WTC11 (cell line): ENCODE results near the gene CACNA1D. TPM values are rescaled to one million over a fixed set of nuclear protein-coding genes. Genes with fewer than 3 reads are reported as not detected.

Source experiments
- ATAC-seq: fragments of 200-7000 bp; cut with Tn5 transposase; 2 replicates; pipeline ENCODE4 v1.10.0; 2021; ENCODE audit warnings: mild to moderate bottlenecking, moderate library complexity
- CTCF ChIA-PET: fragments of 300-600 bp; sonication (Branson Sonifier 250); formaldehyde crosslinking; loops from one replicate; lab custom pipeline; 2021; ENCODE audit warnings: antibody characterized with exemption; lab: Charles Lee
- POLR2A ChIA-PET: fragments of 350-600 bp; sonication (Branson Sonifier 250); formaldehyde crosslinking; loops from one replicate; lab custom pipeline; 2021; ENCODE audit warnings: antibody characterized with exemption; lab: Charles Lee
- DNase-seq: peaks from one replicate; pipeline ENCODE4 v3.0.0; 2021; ENCODE audit warnings: low spot score
- H3K27ac Mint-ChIP-seq: 2 replicates; pipeline ENCODE4 v1.8.0; 2021; ENCODE audit warnings: mixed read lengths
- H3K27me3 Mint-ChIP-seq: 2 replicates; pipeline ENCODE4 v1.8.0; 2021; ENCODE audit warnings: low read depth, mild to moderate bottlenecking, moderate library complexity, mixed read lengths
- H3K36me3 Mint-ChIP-seq: 2 replicates; pipeline ENCODE4 v1.8.0; 2021; ENCODE audit warnings: mixed read lengths
- H3K4me1 Mint-ChIP-seq: 2 replicates; pipeline ENCODE4 v1.8.0; 2022; ENCODE audit warnings: mixed read lengths
- H3K4me3 Mint-ChIP-seq: 2 replicates; pipeline ENCODE4 v1.8.0; 2021; ENCODE audit warnings: mild to moderate bottlenecking, moderate library complexity, mixed read lengths
- H3K9me3 Mint-ChIP-seq: 2 replicates; pipeline ENCODE4 v1.8.0; 2021; ENCODE audit warnings: mixed read lengths
- CBFB ChIP-seq: sonication (generic); formaldehyde crosslinking; IDR thresholded peaks from 2 replicates; pipeline ENCODE4 v1.8.1; 2022; ENCODE audit warnings: mild to moderate bottlenecking, low read depth, missing genetic modification reagents
- CDX4 ChIP-seq: fragments of 250-450 bp; sonication (Bioruptor Pico); IDR thresholded peaks from 2 replicates; pipeline ENCODE4 v1.9.0; 2021; ENCODE audit warnings: moderate library complexity, mild to moderate bottlenecking, inconsistent platforms, borderline replicate concordance
- ELF4 ChIP-seq: sonication (generic); formaldehyde crosslinking; IDR thresholded peaks from 2 replicates; pipeline ENCODE4 v1.8.1; 2022; ENCODE audit warnings: low read depth, mild to moderate bottlenecking, moderate library complexity, missing genetic modification reagents
- EMX1 ChIP-seq: fragments of 250-450 bp; sonication (Bioruptor Pico); IDR thresholded peaks from 2 replicates; pipeline ENCODE4 v1.8.0; 2021; ENCODE audit warnings: mild to moderate bottlenecking
- FOXJ3 ChIP-seq: sonication (generic); formaldehyde crosslinking; IDR thresholded peaks from 2 replicates; pipeline ENCODE4 v1.9.0; 2021; ENCODE audit warnings: missing genetic modification reagents, mild to moderate bottlenecking, borderline replicate concordance
- FOXK1 ChIP-seq: sonication (generic); formaldehyde crosslinking; IDR thresholded peaks from 2 replicates; pipeline ENCODE4 v1.8.0; 2022; ENCODE audit warnings: mild to moderate bottlenecking, moderate library complexity, missing genetic modification reagents
- HMGA2 ChIP-seq: fragments of 250-450 bp; sonication (Bioruptor Pico); IDR thresholded peaks from 2 replicates; pipeline ENCODE4 v1.4.0; 2021; ENCODE audit warnings: mild to moderate bottlenecking, moderate library complexity
- IRF2 ChIP-seq: sonication (generic); formaldehyde crosslinking; IDR thresholded peaks from 2 replicates; pipeline ENCODE4 v1.8.0; 2022; ENCODE audit warnings: low read depth, missing genetic modification reagents, borderline replicate concordance
- KAT7 ChIP-seq: sonication (generic); formaldehyde crosslinking; IDR thresholded peaks from 2 replicates; pipeline ENCODE4 v1.8.1; 2023; ENCODE audit warnings: missing genetic modification reagents, mild to moderate bottlenecking, borderline replicate concordance
- MLX ChIP-seq: sonication (generic); formaldehyde crosslinking; IDR thresholded peaks from 2 replicates; pipeline ENCODE4 v1.8.1; 2023; ENCODE audit warnings: mild to moderate bottlenecking, missing genetic modification reagents, moderate library complexity
- NFATC4 ChIP-seq: fragments of 250-450 bp; sonication (Bioruptor Pico); IDR thresholded peaks from 2 replicates; pipeline ENCODE4 v1.9.0; 2021; ENCODE audit warnings: mild to moderate bottlenecking
- NR3C1 ChIP-seq: sonication (generic); formaldehyde crosslinking; conservative IDR thresholded peaks from 2 replicates; pipeline ENCODE4 v1.8.1; 2023; ENCODE audit warnings: low read depth, mild to moderate bottlenecking, missing genetic modification reagents
- RELA ChIP-seq: sonication (generic); formaldehyde crosslinking; IDR thresholded peaks from 2 replicates; pipeline ENCODE4 v1.8.1; 2022; ENCODE audit warnings: missing genetic modification reagents, mild to moderate bottlenecking, borderline replicate concordance
- SP1 ChIP-seq: sonication (generic); formaldehyde crosslinking; conservative IDR thresholded peaks from 2 replicates; pipeline ENCODE4 v1.8.1; 2022; ENCODE audit warnings: missing genetic modification reagents
- TCF7 ChIP-seq: sonication (generic); formaldehyde crosslinking; IDR thresholded peaks from 2 replicates; pipeline ENCODE4 v1.8.0; 2022; ENCODE audit warnings: mild to moderate bottlenecking, low read depth, missing genetic modification reagents, moderate library complexity
- TEAD4 ChIP-seq: sonication (generic); formaldehyde crosslinking; IDR thresholded peaks from 2 replicates; pipeline ENCODE4 v1.8.0; 2022; ENCODE audit warnings: mild to moderate bottlenecking, missing genetic modification reagents
- ZNF138 ChIP-seq: sonication (generic); formaldehyde crosslinking; conservative IDR thresholded peaks from 2 replicates; pipeline ENCODE4 v1.8.1; 2022; ENCODE audit warnings: mild to moderate bottlenecking, moderate library complexity, missing genetic modification reagents
- total RNA-seq: library from RNA; stranded (reverse); gene quantifications from 3 replicates; pipeline ENCODE4 v1.2.3, GENCODE V29; 2021
- TF ChIP-seq, protein P1 (sequence below): sonication (generic); formaldehyde crosslinking; IDR thresholded peaks from 2 replicates; pipeline ENCODE4 v1.8.1; 2023; ENCODE audit warnings: mild to moderate bottlenecking, missing genetic modification reagents
- TF ChIP-seq, protein P2 (sequence below): fragments of 250-450 bp; sonication (Bioruptor Pico); IDR thresholded peaks from 2 replicates; pipeline ENCODE4 v1.9.0; 2021; ENCODE audit warnings: mild to moderate bottlenecking
- TF ChIP-seq, protein P3 (sequence below): sonication (generic); formaldehyde crosslinking; IDR thresholded peaks from 2 replicates; pipeline ENCODE4 v1.8.0; 2022; ENCODE audit warnings: mild to moderate bottlenecking, missing genetic modification reagents
- TF ChIP-seq, protein P4 (sequence below): sonication (generic); formaldehyde crosslinking; IDR thresholded peaks from 2 replicates; pipeline ENCODE4 v1.8.1; 2022; ENCODE audit warnings: mild to moderate bottlenecking, moderate library complexity, missing genetic modification reagents
- TF ChIP-seq, protein P5 (sequence below): sonication (generic); formaldehyde crosslinking; IDR thresholded peaks from 2 replicates; pipeline ENCODE4 v1.8.1; 2023; ENCODE audit warnings: mild to moderate bottlenecking, missing genetic modification reagents, moderate library complexity

CACNA1D gene
- total RNA-seq, 1 experiment from 2014 or later = 2.3 TPM

- no peaks in the 10 kb centered on the region for H3K36me3 Mint-ChIP-seq
These were observed 39.1 kb downstream of the CACNA1D start for GRCh38 chr3:53533472-53533871.

GRCh38 chr3:53534216-53534615, 39.8 kb downstream of the CACNA1D start:
- Mint-ChIP-seq H3K36me3 (no peaks in the 10 kb centered on the region), H3K27ac (no peak overlapping the region), H3K9me3 (no peaks in the 10 kb centered on the region), H3K4me3 (no peak overlapping the region), H3K4me1 (peaks cover 28% of the 10 kb centered on the region)
- no peak for DNase-seq
- TF ChIP-seq IRF2 (CRISPR knock-in tag) (no peak), FOXK1 (CRISPR knock-in tag) (no peak), NR3C1 (CRISPR knock-in tag) (no peak), CBFB (CRISPR knock-in tag) (no peak), ZNF138 (no peak), EMX1 (CRISPR knock-in tag) (no peak), TEAD4 (CRISPR knock-in tag) (no peak), MLX (CRISPR knock-in tag) (no peak), CDX4 (CRISPR knock-in tag) (no peak), HMGA2 (no peak), SP1 (CRISPR knock-in tag) (no peak)
- TF ChIP-seq, protein P1, sequence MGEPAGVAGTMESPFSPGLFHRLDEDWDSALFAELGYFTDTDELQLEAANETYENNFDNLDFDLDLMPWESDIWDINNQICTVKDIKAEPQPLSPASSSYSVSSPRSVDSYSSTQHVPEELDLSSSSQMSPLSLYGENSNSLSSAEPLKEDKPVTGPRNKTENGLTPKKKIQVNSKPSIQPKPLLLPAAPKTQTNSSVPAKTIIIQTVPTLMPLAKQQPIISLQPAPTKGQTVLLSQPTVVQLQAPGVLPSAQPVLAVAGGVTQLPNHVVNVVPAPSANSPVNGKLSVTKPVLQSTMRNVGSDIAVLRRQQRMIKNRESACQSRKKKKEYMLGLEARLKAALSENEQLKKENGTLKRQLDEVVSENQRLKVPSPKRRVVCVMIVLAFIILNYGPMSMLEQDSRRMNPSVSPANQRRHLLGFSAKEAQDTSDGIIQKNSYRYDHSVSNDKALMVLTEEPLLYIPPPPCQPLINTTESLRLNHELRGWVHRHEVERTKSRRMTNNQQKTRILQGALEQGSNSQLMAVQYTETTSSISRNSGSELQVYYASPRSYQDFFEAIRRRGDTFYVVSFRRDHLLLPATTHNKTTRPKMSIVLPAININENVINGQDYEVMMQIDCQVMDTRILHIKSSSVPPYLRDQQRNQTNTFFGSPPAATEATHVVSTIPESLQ (CRISPR knock-in tag) = no peak
- TF ChIP-seq, protein P2, sequence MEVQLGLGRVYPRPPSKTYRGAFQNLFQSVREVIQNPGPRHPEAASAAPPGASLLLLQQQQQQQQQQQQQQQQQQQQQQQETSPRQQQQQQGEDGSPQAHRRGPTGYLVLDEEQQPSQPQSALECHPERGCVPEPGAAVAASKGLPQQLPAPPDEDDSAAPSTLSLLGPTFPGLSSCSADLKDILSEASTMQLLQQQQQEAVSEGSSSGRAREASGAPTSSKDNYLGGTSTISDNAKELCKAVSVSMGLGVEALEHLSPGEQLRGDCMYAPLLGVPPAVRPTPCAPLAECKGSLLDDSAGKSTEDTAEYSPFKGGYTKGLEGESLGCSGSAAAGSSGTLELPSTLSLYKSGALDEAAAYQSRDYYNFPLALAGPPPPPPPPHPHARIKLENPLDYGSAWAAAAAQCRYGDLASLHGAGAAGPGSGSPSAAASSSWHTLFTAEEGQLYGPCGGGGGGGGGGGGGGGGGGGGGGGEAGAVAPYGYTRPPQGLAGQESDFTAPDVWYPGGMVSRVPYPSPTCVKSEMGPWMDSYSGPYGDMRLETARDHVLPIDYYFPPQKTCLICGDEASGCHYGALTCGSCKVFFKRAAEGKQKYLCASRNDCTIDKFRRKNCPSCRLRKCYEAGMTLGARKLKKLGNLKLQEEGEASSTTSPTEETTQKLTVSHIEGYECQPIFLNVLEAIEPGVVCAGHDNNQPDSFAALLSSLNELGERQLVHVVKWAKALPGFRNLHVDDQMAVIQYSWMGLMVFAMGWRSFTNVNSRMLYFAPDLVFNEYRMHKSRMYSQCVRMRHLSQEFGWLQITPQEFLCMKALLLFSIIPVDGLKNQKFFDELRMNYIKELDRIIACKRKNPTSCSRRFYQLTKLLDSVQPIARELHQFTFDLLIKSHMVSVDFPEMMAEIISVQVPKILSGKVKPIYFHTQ = no peak
- TF ChIP-seq, protein P3, sequence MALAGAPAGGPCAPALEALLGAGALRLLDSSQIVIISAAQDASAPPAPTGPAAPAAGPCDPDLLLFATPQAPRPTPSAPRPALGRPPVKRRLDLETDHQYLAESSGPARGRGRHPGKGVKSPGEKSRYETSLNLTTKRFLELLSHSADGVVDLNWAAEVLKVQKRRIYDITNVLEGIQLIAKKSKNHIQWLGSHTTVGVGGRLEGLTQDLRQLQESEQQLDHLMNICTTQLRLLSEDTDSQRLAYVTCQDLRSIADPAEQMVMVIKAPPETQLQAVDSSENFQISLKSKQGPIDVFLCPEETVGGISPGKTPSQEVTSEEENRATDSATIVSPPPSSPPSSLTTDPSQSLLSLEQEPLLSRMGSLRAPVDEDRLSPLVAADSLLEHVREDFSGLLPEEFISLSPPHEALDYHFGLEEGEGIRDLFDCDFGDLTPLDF (CRISPR knock-in tag) = no peak
- TF ChIP-seq, protein P4, sequence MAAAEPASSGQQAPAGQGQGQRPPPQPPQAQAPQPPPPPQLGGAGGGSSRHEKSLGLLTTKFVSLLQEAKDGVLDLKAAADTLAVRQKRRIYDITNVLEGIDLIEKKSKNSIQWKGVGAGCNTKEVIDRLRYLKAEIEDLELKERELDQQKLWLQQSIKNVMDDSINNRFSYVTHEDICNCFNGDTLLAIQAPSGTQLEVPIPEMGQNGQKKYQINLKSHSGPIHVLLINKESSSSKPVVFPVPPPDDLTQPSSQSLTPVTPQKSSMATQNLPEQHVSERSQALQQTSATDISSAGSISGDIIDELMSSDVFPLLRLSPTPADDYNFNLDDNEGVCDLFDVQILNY = no peak
- TF ChIP-seq, all 79 proteins: peak for 0
- ATAC-seq = no peak
- H3K27me3 Mint-ChIP-seq = no peaks in the 10 kb centered on the region
- CTCF ChIA-PET = no interaction called here
- POLR2A ChIA-PET = no interaction called here

More at GRCh38 chr3:53533472-53533871, 39.1 kb downstream of the CACNA1D start:
- H3K4me3 Mint-ChIP-seq = no peak overlapping the region
- DNase-seq = no peak
- POLR2A ChIA-PET = no interaction called here
- no peak overlapping the region for H3K27ac Mint-ChIP-seq
- no peaks in the 10 kb centered on the region for H3K27me3 Mint-ChIP-seq
- peaks cover 22% of the 10 kb centered on the region for H3K4me1 Mint-ChIP-seq
- TF ChIP-seq TCF7 (CRISPR knock-in tag) (no peak), RELA (CRISPR knock-in tag) (no peak), ELF4 (CRISPR knock-in tag) (no peak), FOXJ3 (CRISPR knock-in tag) (no peak), KAT7 (CRISPR knock-in tag) (no peak), NFATC4 (CRISPR knock-in tag) (no peak)
- TF ChIP-seq, protein P5, sequence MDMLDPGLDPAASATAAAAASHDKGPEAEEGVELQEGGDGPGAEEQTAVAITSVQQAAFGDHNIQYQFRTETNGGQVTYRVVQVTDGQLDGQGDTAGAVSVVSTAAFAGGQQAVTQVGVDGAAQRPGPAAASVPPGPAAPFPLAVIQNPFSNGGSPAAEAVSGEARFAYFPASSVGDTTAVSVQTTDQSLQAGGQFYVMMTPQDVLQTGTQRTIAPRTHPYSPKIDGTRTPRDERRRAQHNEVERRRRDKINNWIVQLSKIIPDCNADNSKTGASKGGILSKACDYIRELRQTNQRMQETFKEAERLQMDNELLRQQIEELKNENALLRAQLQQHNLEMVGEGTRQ (CRISPR knock-in tag) = no peak
- TF ChIP-seq, all 79 proteins: peak for 0
- CTCF ChIA-PET = interaction anchor here (1.0 kb wide), 1 partner anchor 26 kb away, joined by 3 read pairs; no protein-coding TSS in a partner anchor
- ATAC-seq = no peak
- H3K9me3 Mint-ChIP-seq = no peaks in the 10 kb centered on the region
